Upper lobe of right lung (tissue), 1 donor: ENCODE data around the gene DEPDC5. TPM values are rescaled to one million over a fixed set of nuclear protein-coding genes. Genes with fewer than 3 reads are reported as not detected.
"Not testable (repeated sequence)": the region's sequence is repeated elsewhere in the genome, so short reads cannot be mapped to it uniquely, and the experiment has no call there.

Experiments used
- ATAC-seq: fragments of 200-7000 bp; cut with Tn5 transposase; one replicate; pipeline ENCODE4 v1.9.1; 2020; ENCODE audit warnings: mild to moderate bottlenecking, moderate library complexity
- DNase-seq: peaks from one replicate; pipeline ENCODE4 v3.0.0-alpha.2; 2020
- H3K27ac ChIP-seq: fragments of 200-600 bp; one replicate; pipeline ENCODE4 v1.8.0; 2022
- H3K27me3 ChIP-seq: fragments of 200-600 bp; one replicate; pipeline ENCODE4 v1.8.0; 2022; ENCODE audit warnings: mild to moderate bottlenecking
- H3K36me3 ChIP-seq: fragments of 200-600 bp; one replicate; pipeline ENCODE4 v1.8.0; 2022
- H3K4me1 ChIP-seq: fragments of 200-600 bp; one replicate; pipeline ENCODE4 v1.8.0; 2022
- H3K4me3 ChIP-seq: fragments of 200-600 bp; one replicate; pipeline ENCODE4 v1.8.0; 2022; ENCODE audit warnings: mild to moderate bottlenecking
- H3K9me3 ChIP-seq: fragments of 200-600 bp; one replicate; pipeline ENCODE4 v1.8.0; 2022
- intact Hi-C: fragments of 100-400 bp; cut with DNase I; formaldehyde crosslinking; loops from one replicate; pipeline ENCODE4 v1.11.0; 2022
- total RNA-seq: library from RNA; stranded (reverse); fragmentation: NEBNext Ultra II Directional; extraction: Animal tissue kit (Norgen Biotek cat#: 25700); gene quantifications from one replicate; pipeline ENCODE4 v1.2.1, GENCODE V29; 2021
- TF ChIP-seq, protein P1 (sequence below): fragments of 200-600 bp; IDR thresholded peaks from one replicate; pipeline ENCODE4 v1.8.0; 2022; ENCODE audit warnings: antibody characterized with exemption
- donor health status: DM: no; HTN: yes; CAD: no; lungs with severe emphysema.

The DEPDC5 gene
- total RNA-seq, 1 donor from 2014 or later, result 24.7 TPM

DNA sequence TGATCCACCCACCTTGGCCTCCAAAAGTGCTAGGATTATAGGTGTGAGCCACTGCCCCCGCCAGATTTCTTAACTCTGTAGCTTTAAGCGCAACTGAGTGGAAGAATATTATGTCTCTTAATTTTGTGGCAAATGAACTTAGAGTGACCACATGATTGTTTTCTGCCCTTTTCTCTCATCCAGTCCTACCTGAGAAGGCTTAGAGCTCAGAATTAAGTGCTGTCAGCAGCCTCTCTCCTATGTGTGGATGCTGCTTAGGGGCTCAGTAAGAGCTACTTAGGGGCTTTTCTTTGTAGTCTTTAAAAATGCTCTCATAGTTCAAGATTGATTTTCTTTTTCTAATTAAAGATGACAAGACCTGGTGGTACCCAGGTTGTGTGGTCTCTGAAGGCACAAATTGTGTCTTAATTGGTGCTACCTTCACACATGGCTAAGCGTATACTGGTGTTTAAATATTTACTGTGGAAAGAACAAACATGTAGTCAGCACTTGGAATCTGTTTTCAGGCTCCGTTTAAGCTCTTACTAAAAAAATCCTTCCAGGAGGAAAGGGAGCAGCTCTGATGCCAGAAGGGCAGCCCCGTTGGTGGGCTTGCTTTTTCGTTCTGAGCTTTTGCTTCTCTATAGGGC is 59.3 kb downstream of the DEPDC5 start:
- H3K4me1 ChIP-seq, result no peaks in the 10 kb centered on the region
- ATAC-seq (no peak), DNase-seq (no peak)
- intact Hi-C loops, result no loop called here
- TF ChIP-seq, protein P1, sequence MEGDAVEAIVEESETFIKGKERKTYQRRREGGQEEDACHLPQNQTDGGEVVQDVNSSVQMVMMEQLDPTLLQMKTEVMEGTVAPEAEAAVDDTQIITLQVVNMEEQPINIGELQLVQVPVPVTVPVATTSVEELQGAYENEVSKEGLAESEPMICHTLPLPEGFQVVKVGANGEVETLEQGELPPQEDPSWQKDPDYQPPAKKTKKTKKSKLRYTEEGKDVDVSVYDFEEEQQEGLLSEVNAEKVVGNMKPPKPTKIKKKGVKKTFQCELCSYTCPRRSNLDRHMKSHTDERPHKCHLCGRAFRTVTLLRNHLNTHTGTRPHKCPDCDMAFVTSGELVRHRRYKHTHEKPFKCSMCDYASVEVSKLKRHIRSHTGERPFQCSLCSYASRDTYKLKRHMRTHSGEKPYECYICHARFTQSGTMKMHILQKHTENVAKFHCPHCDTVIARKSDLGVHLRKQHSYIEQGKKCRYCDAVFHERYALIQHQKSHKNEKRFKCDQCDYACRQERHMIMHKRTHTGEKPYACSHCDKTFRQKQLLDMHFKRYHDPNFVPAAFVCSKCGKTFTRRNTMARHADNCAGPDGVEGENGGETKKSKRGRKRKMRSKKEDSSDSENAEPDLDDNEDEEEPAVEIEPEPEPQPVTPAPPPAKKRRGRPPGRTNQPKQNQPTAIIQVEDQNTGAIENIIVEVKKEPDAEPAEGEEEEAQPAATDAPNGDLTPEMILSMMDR, result no peak
- no peaks in the 10 kb centered on the region for H3K9me3 ChIP-seq
- H3K36me3 ChIP-seq, result peaks cover 81% of the 10 kb centered on the region
- no peak overlapping the region for H3K4me3 ChIP-seq
- H3K27me3 ChIP-seq, result no peaks in the 10 kb centered on the region
- no peak overlapping the region for H3K27ac ChIP-seq

DNA sequence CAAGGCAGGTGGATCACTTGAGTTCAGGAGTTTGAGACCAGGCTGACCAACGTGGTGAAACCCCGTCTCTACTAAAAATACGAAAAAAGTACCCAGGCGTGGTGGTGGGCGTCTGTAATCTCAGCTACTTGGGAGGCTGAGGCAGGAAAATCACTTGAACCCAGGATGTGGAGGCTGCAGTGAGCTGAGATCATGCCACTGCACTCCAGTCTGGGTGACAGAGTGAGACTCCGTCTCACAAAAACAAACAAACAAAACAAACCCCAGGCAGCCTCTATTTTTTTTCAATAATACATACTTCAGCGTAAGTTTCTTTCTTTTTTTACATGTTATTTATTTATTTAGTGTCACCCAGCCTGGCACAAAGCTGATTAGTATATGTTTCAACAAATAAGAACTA is 60.1 kb downstream of the DEPDC5 start:
- H3K27ac ChIP-seq, H3K27me3 ChIP-seq, DNase-seq, H3K9me3 ChIP-seq, intact Hi-C loops, H3K4me3 ChIP-seq, ATAC-seq, H3K4me1 ChIP-seq: not testable (repeated sequence)
- peaks cover 89% of the 10 kb centered on the region for H3K36me3 ChIP-seq

DNA sequence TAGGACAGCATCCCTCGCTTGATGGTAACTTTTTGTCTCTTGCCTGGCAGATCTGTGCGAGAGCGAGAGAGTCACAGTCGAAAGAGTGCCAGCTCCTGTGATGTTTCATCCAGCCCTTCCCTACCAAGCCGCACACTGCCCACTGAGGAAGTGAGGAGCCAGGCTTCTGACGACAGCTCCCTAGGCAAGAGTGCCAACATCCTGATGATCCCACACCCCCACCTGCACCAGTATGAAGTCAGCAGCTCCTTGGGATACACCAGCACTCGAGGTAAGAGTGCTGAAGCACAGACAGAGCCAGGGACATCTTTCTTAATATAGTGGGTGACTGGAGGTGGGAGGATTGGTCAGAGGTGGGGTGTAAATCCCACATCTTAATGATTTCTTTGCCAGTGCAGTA is 61.1 kb downstream of the DEPDC5 start:
- Histone ChIP-seq H3K4me3 (no peak overlapping the region), H3K36me3 (peaks cover 92% of the 10 kb centered on the region), H3K27me3 (no peaks in the 10 kb centered on the region), H3K27ac (no peak overlapping the region), H3K4me1 (no peaks in the 10 kb centered on the region), H3K9me3 (no peaks in the 10 kb centered on the region)
- TF ChIP-seq, protein P1, result no peak
- no peak for DNase-seq
- ATAC-seq, result no peak
- intact Hi-C loops, result no loop called here

DNA sequence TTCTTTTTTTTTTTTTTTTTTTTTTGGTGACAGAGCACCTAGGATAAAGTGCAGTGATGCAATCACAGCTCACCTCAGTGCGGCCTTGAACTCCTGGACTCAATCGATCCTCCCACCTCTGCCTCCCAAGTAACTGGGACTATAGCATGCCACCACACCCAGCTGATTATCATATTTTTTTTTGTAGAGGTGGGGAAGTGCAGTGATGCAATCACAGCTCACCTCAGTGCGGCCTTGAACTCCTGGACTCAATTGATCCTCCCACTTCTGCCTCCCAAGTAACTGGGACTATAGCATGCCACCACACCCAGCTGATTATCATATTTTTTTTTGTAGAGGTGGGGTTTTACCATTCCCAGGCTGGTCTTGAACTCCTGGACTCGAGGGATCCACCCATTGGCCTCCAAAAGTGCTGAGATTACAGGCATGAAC is 61.6 kb downstream of the DEPDC5 start:
- peaks cover 92% of the 10 kb centered on the region for H3K36me3 ChIP-seq
- DNase-seq, H3K9me3 ChIP-seq, ATAC-seq, H3K4me3 ChIP-seq, intact Hi-C loops, H3K27ac ChIP-seq, H3K27me3 ChIP-seq, H3K4me1 ChIP-seq: not testable (repeated sequence)

DNA sequence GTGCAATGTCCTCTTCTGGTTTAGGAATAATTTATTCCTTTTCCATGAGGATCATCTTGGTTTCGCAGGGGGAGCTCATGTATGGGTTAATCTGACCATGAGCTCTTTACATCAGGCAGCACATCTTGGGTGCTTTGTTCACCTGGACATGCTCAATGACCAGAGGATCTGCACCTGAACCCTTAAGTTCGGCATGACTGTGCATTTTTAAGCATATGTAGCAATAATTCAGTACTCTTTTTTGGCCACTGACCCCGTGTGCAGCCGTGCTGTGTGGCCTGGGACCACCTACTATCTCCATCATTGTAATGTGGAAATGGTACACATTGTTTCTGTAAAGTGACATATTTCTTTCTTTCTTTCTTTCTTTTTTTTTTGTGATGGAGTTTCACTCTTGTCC is 62.9 kb downstream of the DEPDC5 start:
- H3K4me3 ChIP-seq, result no peak overlapping the region
- no peaks in the 10 kb centered on the region for H3K27me3 ChIP-seq
- H3K4me1 ChIP-seq, result no peaks in the 10 kb centered on the region
- no peaks in the 10 kb centered on the region for H3K9me3 ChIP-seq
- H3K27ac ChIP-seq, result no peak overlapping the region
- DNase-seq (no peak), ATAC-seq (no peak)
- peaks cover 92% of the 10 kb centered on the region for H3K36me3 ChIP-seq
- TF ChIP-seq, protein P1, result no peak
- intact Hi-C loops, result no loop called here

DNA sequence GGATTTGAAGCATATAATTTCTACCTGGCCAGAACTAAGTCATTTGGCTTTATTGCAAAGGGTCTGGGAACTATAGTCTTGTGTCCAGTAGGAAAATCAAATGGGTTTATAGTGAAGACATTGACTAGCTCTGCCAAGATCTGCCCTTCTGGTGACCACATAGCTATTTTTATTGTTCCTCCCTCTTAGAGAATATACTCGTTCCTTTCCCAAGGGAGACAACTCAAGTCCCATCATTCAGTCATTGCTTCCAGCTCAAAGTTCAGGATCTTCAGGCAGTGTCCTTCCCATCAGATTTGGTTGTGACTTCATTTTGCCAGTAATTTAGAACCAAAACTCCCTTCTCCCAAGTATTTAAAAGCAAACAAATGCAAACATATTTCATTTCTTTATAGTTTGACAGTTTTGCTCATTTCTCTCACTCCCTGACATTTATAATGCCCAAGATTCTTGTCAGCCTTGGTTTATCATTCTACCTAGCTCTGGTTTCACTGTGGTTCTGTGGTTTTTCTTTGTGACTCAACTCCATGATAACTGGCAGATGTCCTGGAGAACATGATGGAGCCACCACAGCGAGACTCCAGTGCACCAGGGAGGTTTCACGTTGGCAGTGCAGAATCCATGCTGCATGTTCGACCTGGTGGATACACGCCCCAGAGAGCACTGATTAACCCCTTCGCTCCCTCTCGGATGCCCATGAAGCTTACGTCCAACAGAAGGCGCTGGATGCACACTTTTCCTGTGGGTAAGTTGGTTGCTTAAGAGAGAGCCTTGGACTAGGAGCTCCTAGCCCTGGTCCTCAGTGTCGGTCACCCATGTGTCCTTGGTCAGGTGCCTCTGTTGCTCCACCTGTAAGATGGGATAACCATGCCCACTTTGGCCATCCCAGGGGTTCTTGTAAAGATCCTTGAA is 64.9 kb downstream of the DEPDC5 start:
- Histone ChIP-seq H3K36me3 (peaks cover 95% of the 10 kb centered on the region), H3K4me1 (no peaks in the 10 kb centered on the region), H3K27me3 (no peaks in the 10 kb centered on the region), H3K9me3 (no peaks in the 10 kb centered on the region), H3K4me3 (no peak overlapping the region), H3K27ac (no peak overlapping the region)
- ATAC-seq (no peak), DNase-seq (no peak)
- intact Hi-C loops, result no loop called here
- TF ChIP-seq, protein P1, result no peak
